ENCODE results near the gene MRPS16. TPM values are rescaled to one million over a fixed set of nuclear protein-coding genes. Genes with fewer than 3 reads are reported as not detected.

The MRPS16 gene
- total and polyA plus RNA-seq, 9 of the 15 experiments (the other 6 are each of a cell fraction or from before 2014, with no cell fraction given) = 65.0 to 239 (median 146) TPM

- TF ChIP-seq RAD51 (IDR thresholded peaks at IDR 0.05; ENCODE audit: borderline replicate concordance, low read depth) = no peak
- TF ChIP-seq RUNX1 (IDR thresholded peaks at IDR 0.05; ENCODE audit: low read depth) = no peak; the same call in 1 of the 2 replicates
- TF ChIP-seq NCOA1 (IDR thresholded peaks at IDR 0.05; ENCODE audit: low read depth) = peak; percentile 50; the same call in 1 of the 2 replicates
- no peak; the same call in 1 of the 2 replicates for TF ChIP-seq ZBTB1 (CRISPR knock-in tag; IDR thresholded peaks at IDR 0.05; ENCODE audit: borderline replicate concordance, low read depth)
- no peak for TF ChIP-seq ZNF318 (IDR thresholded peaks at IDR 0.05; ENCODE audit: borderline replicate concordance in 1 of 2, low read depth in 1 of 2)
- TF ChIP-seq ZNF436 (CRISPR knock-in tag; IDR thresholded peaks at IDR 0.05) = no peak
- no peak for TF ChIP-seq ZNF316 (IDR thresholded peaks at IDR 0.05)
- peak; percentile 54 to 62 for TF ChIP-seq AFF1 (IDR thresholded peaks at IDR 0.05; ENCODE audit: low read depth in 1 of 2, partially characterized antibody in 2 of 2)
- peak; percentile 84 for TF ChIP-seq HNRNPL (IDR thresholded peaks at IDR 0.05; ENCODE audit: low read depth, low read length)
- TF ChIP-seq KLF16 (IDR thresholded peaks at IDR 0.05) = no peak
- TF ChIP-seq THRB (CRISPR knock-in tag; conservative IDR thresholded peaks at IDR 0.05) = peak; percentile 79
- no peak for TF ChIP-seq CBX8 (IDR thresholded peaks at IDR 0.05; ENCODE audit: borderline replicate concordance, extremely low read depth, low read depth, low read length, poor library complexity, severe bottlenecking)
- no peak for TF ChIP-seq ARNT (IDR thresholded peaks at IDR 0.05)
Measured at GRCh38 chr10:73246646-73247508, 5.6 kb downstream of the MRPS16 start, which contains the start of gene DNAJC9 (continued).
